ENCODE measurements around the gene RPS6KA5. TPM values are rescaled to one million over a fixed set of nuclear protein-coding genes. Genes with fewer than 3 reads are reported as not detected.

RPS6KA5 gene
- total and polyA plus RNA-seq, 9 of the 15 experiments (the other 6 are each of a cell fraction or from before 2014, with no cell fraction given), result 0.88 to 7.7 (median 4.7) TPM

- Histone ChIP-seq H3K79me2 (ENCODE audit: control insufficient read depth, insufficient read depth, low read length) (no peaks in the 10 kb centered on the region), H3K9me1 (ENCODE audit: control insufficient read depth, insufficient read depth, low read length) (no peaks in the 10 kb centered on the region), H3K36me3 (ENCODE audit: control insufficient read depth, insufficient read depth, low read length) (peaks cover 5% of the 10 kb centered on the region; the same call in 2 of the 3 replicates)
Measured at GRCh38 chr14:90892970-90893369, 167.5 kb downstream of the RPS6KA5 start.

GRCh38 chr14:90891326-90891725 is 169.1 kb downstream of the RPS6KA5 start:
- no peak for FAIRE-seq
- H3K4me3 ChIP-seq, result no peak overlapping the region
- no peaks in the 10 kb centered on the region for H4K20me1 ChIP-seq (replicated peaks; ENCODE audit: control insufficient read depth, insufficient read depth, low read length)
- no peaks in the 10 kb centered on the region for H3K79me2 ChIP-seq (ENCODE audit: control insufficient read depth, insufficient read depth, low read length)
- no peak for DNase-seq (ENCODE audit: extremely low read depth in 1 of 4, low spot score in 3 of 4)
- H3K27me3 ChIP-seq (ENCODE audit: control insufficient read depth in 2 of 2, insufficient read depth in 2 of 2, low read length in 2 of 2), result no peaks in the 10 kb centered on the region
- no peak overlapping the region for H3K9ac ChIP-seq (ENCODE audit: insufficient read depth in 1 of 2, low read depth in 2 of 2, low read length in 2 of 2)
- no peak overlapping the region for H3K4me2 ChIP-seq (ENCODE audit: insufficient read depth, low read length)
- H3K36me3 ChIP-seq (ENCODE audit: control insufficient read depth, insufficient read depth, low read length), result 0 out of 3 replicates have a peak, but pooled peaks cover 2% of the 10 kb centered on the region
- ChIA-PET CTCF (ENCODE audit: low intra/inter-chr PET ratio) (no interaction called here), POLR2A (no interaction called here)
- no peaks in the 10 kb centered on the region for H3K4me1 ChIP-seq (replicated peaks in 1 of 2; ENCODE audit: control insufficient read depth in 2 of 2, insufficient read depth in 2 of 2, low read length in 2 of 2)
- in situ Hi-C loops (cut with MboI), result no loop called here
- no peak for ATAC-seq
- no TSS peak for BruUV-seq (replicated peaks)
- 85% methylated on average over 1 of the region's 1 CpG for WGBS (ENCODE audit: insufficient coverage, low coverage, missing lambda C conversion rate)
- no peak overlapping the region for H2AFZ ChIP-seq (ENCODE audit: low read depth, low read length)
- no peaks in the 10 kb centered on the region for H3K9me1 ChIP-seq (ENCODE audit: control insufficient read depth, insufficient read depth, low read length)
- no peaks in the 10 kb centered on the region for H3K9me3 ChIP-seq (replicated peaks; ENCODE audit: control insufficient read depth, insufficient read depth, low read depth, low read length)
- H3K27ac ChIP-seq (ENCODE audit: extremely low read depth, low read depth, low read length), result no peak overlapping the region
- intact Hi-C loops (cut with micrococcal nuclease), result loop anchor here (10.0 kb wide), 1 partner anchor 117 kb away; no protein-coding TSS in a partner anchor
- TF ChIP-seq SRSF1 (IDR thresholded peaks at IDR 0.05; ENCODE audit: low read depth, low read length), result no peak
- no peak for TF ChIP-seq ZNF668 (CRISPR knock-in tag; IDR thresholded peaks at IDR 0.05)
- no peak for TF ChIP-seq ELK1 (CRISPR knock-in tag; IDR thresholded peaks at IDR 0.05)
- no peak for TF ChIP-seq KDM2B (CRISPR knock-in tag; IDR thresholded peaks at IDR 0.05)
- TF ChIP-seq MAFK (IDR thresholded peaks at IDR 0.05; ENCODE audit: low read length), result no peak
- no peak for TF ChIP-seq DLX4 (CRISPR knock-in tag; IDR thresholded peaks at IDR 0.05)
- TF ChIP-seq TCF3 (CRISPR knock-in tag; IDR thresholded peaks at IDR 0.05), result no peak
- TF ChIP-seq LEF1 (IDR thresholded peaks at IDR 0.05), result no peak
- no peak for TF ChIP-seq ARID2 (IDR thresholded peaks at IDR 0.05)
- no peak for TF ChIP-seq ZNF586 (CRISPR knock-in tag; conservative IDR thresholded peaks at IDR 0.05)
- no peak for TF ChIP-seq ZNF77 (CRISPR knock-in tag; IDR thresholded peaks at IDR 0.05)
- no peak for TF ChIP-seq ZNF184 (CRISPR knock-in tag; IDR thresholded peaks at IDR 0.05)

More at GRCh38 chr14:90892970-90893369, 167.5 kb downstream of the RPS6KA5 start:
- Histone ChIP-seq H3K4me3 (no peak overlapping the region), H4K20me1 (replicated peaks; ENCODE audit: control insufficient read depth, insufficient read depth, low read length) (no peaks in the 10 kb centered on the region), H3K27me3 (ENCODE audit: control insufficient read depth in 2 of 2, insufficient read depth in 2 of 2, low read length in 2 of 2) (no peaks in the 10 kb centered on the region), H3K27ac (ENCODE audit: extremely low read depth, low read depth, low read length) (no peak overlapping the region), H3K9ac (ENCODE audit: insufficient read depth in 1 of 2, low read depth in 2 of 2, low read length in 2 of 2) (no peak overlapping the region), H3K4me1 (replicated peaks in 1 of 2; ENCODE audit: control insufficient read depth in 2 of 2, insufficient read depth in 2 of 2, low read length in 2 of 2) (no peaks in the 10 kb centered on the region), H3K4me2 (ENCODE audit: insufficient read depth, low read length) (no peak overlapping the region), H2AFZ (ENCODE audit: low read depth, low read length) (no peak overlapping the region), H3K9me3 (replicated peaks; ENCODE audit: control insufficient read depth, insufficient read depth, low read depth, low read length) (no peaks in the 10 kb centered on the region)
- intact Hi-C loops (cut with micrococcal nuclease) (loop anchor here (10.0 kb wide), 1 partner anchor 118 kb away; no protein-coding TSS in a partner anchor), in situ Hi-C loops (cut with MboI) (no loop called here)
- TF ChIP-seq ZNF75A (CRISPR knock-in tag; IDR thresholded peaks at IDR 0.05) (no peak), TCF3 (CRISPR knock-in tag; IDR thresholded peaks at IDR 0.05) (peak; percentile 28; the same call in 1 of the 2 replicates), BMI1 (IDR thresholded peaks at IDR 0.05; ENCODE audit: low read length) (no peak)
- no peak for FAIRE-seq
- POLR2A ChIA-PET, result interaction anchor here (0.9 kb wide), 1 partner anchor 10 kb away, joined by 3 read pairs; no protein-coding TSS in a partner anchor
- no TSS peak for BruUV-seq (replicated peaks)
- CTCF ChIA-PET (ENCODE audit: low intra/inter-chr PET ratio), result no interaction called here
- no peak for DNase-seq (ENCODE audit: extremely low read depth in 1 of 4, low spot score in 3 of 4)
- ATAC-seq, result no peak
